A549 (cell line): Measurements from ENCODE around the gene GOLGA7B.

Experiments used
- CTCF ChIP-seq: fragments of >200 bp; sonication (Bioruptor Twin); formaldehyde crosslinking; IDR thresholded peaks from 3 replicates; pipeline ENCODE4 v1.5.1; 2016
- POLR2AphosphoS2 ChIP-seq: conservative IDR thresholded peaks from 2 replicates; pipeline ENCODE4 v1.6.1; 2012; ENCODE audit warnings: low read length, improper control_type of control experiment, inconsistent platforms
- RAD21 ChIP-seq, 2 experiments: fragments of >200 bp in 1 of 2; sonication (Bioruptor Twin) in 1 of 2; formaldehyde crosslinking in 1 of 2; IDR thresholded peaks in 1 of 2; conservative IDR thresholded peaks in 1 of 2; 2 replicates in 1 of 2; 3 replicates in 1 of 2; pipeline ENCODE4 v1.6.1; 2012 to 2018; ENCODE audit warnings: inconsistent platforms in 1 of 2

- TF ChIP-seq CTCF: no peak
- TF ChIP-seq RAD21 (conservative IDR thresholded peaks at IDR 0.05 in 1 of 2, IDR thresholded peaks at IDR 0.05 in 1 of 2): no peak
- TF ChIP-seq POLR2AphosphoS2: no peak
Observed at GRCh38 chr10:97894092-97894491, 44.4 kb downstream of the GOLGA7B start.
